HepG2 (cell line): ENCODE measurements around the gene SYCE3. TPM values are rescaled to one million over a fixed set of nuclear protein-coding genes. Genes with fewer than 3 reads are reported as not detected.

Experiments
- BHLHE40 ChIP-seq: IDR thresholded peaks from 2 replicates; pipeline ENCODE4 v1.6.1; 2011; ENCODE audit warnings: low read length, improper control_type of control experiment
- ELF1 ChIP-seq: sonication (generic); formaldehyde crosslinking; IDR thresholded peaks from 2 replicates; pipeline ENCODE4 v1.4.0; 2020; ENCODE audit warnings: missing genetic modification reagents
- KLF15 ChIP-seq: sonication (generic); formaldehyde crosslinking; IDR thresholded peaks from 2 replicates; pipeline ENCODE4 v1.8.1; 2023; ENCODE audit warnings: borderline replicate concordance, mild to moderate bottlenecking, inconsistent platforms, missing genetic modification reagents, mixed read lengths
- NKX3-1 ChIP-seq: sonication (generic); formaldehyde crosslinking; IDR thresholded peaks from 2 replicates; pipeline ENCODE4 v1.5.0; 2020; ENCODE audit warnings: missing genetic modification reagents
- POLR2AphosphoS2 ChIP-seq: IDR thresholded peaks from 2 replicates; pipeline ENCODE4 v1.6.1; 2011; ENCODE audit warnings: low read depth, low read length, improper control_type of control experiment
- POLR2AphosphoS5 ChIP-seq: IDR thresholded peaks from 2 replicates; pipeline ENCODE4 v1.6.1; 2012; ENCODE audit warnings: low read depth, low read length
- RBM39 ChIP-seq: fragments of 200-400 bp; formaldehyde crosslinking; IDR thresholded peaks from one replicate; pipeline ENCODE4 v1.6.1; 2018; ENCODE audit warnings: antibody characterized with exemption, mild to moderate bottlenecking, low read depth, low read length; ENCODE audit not compliant: poor library complexity, severe bottlenecking
- TCF12 ChIP-seq, 2 experiments: fragments of 450-650 bp in 1 of 2; sonication (generic) in 1 of 2; formaldehyde crosslinking in 1 of 2; IDR thresholded peaks; 2 replicates each; pipeline versions ENCODE4 v1.6.1 to v1.8.0; 2017 to 2022; ENCODE audit warnings: antibody characterized with exemption in 1 of 2, mild to moderate bottlenecking in 1 of 2, missing genetic modification reagents in 1 of 2, moderate library complexity in 1 of 2
- TCF7 ChIP-seq: sonication (generic); IDR thresholded peaks from 2 replicates; pipeline ENCODE4 v1.6.1; 2016; ENCODE audit warnings: antibody characterized with exemption, low read depth
- TEAD3 ChIP-seq: optimal IDR thresholded peaks from 2 replicates; pipeline ENCODE3; 2016; ENCODE audit warnings: borderline replicate concordance
- ZNF12 ChIP-seq: sonication (generic); formaldehyde crosslinking; IDR thresholded peaks from 2 replicates; pipeline ENCODE4 v1.5.0; 2020; ENCODE audit warnings: missing genetic modification reagents
- ZNF547 ChIP-seq: sonication (generic); formaldehyde crosslinking; IDR thresholded peaks from 2 replicates; pipeline ENCODE4 v1.5.1; 2020; ENCODE audit warnings: mild to moderate bottlenecking, missing genetic modification reagents
- ZNF558 ChIP-seq: sonication (generic); formaldehyde crosslinking; IDR thresholded peaks from 2 replicates; pipeline ENCODE4 v1.9.0; 2022; ENCODE audit warnings: mild to moderate bottlenecking, missing genetic modification reagents, borderline replicate concordance
- ZNF670 ChIP-seq: sonication (generic); formaldehyde crosslinking; IDR thresholded peaks from 2 replicates; pipeline ENCODE4 v1.8.0; 2022; ENCODE audit warnings: mild to moderate bottlenecking, missing genetic modification reagents, borderline replicate concordance
- ZNF749 ChIP-seq: sonication (generic); formaldehyde crosslinking; IDR thresholded peaks from 2 replicates; pipeline ENCODE4 v1.8.0; 2022; ENCODE audit warnings: mild to moderate bottlenecking, missing genetic modification reagents, moderate library complexity, borderline replicate concordance
- ZNF761 ChIP-seq: sonication (generic); formaldehyde crosslinking; conservative IDR thresholded peaks from 2 replicates; pipeline ENCODE4 v1.4.0; 2020; ENCODE audit warnings: mild to moderate bottlenecking, missing genetic modification reagents
- polyA plus RNA-seq, 8 experiments: library from polyadenylated mRNA; depleted of rRNA in 3 of 8; stranded (reverse) in 7 of 8; unstranded in 1 of 8; fragments of >200 nt; fragmentation: Illumina TruSeq in 4 of 8; extraction: Trizol in 4 of 8; gene quantifications; 2 replicates each; pipeline versions ENCODE4 v1.2.1 to v1.2.3, GENCODE V29; 2011 to 2016; ENCODE audit warnings: low read depth in 4 of 8, missing spikeins in 1 of 8, mixed read lengths in 1 of 8; ENCODE audit not compliant: insufficient read depth in 1 of 8
- total RNA-seq, 5 experiments: library from RNA; depleted of rRNA; stranded (reverse); fragments of >200 nt; fragmentation: Illumina TruSeq; extraction: Trizol; gene quantifications; 2 replicates each; pipeline ENCODE4 v1.2.3, GENCODE V29; 2016; ENCODE audit warnings: low read depth in 1 of 5
- TF ChIP-seq, protein P1 (sequence below), 2 experiments: sonication (generic) in 1 of 2; formaldehyde crosslinking in 1 of 2; IDR thresholded peaks; 2 replicates each; pipeline versions ENCODE4 v1.4.0 to v1.6.1; 2016 to 2020; ENCODE audit warnings: borderline replicate concordance in 1 of 2, low read depth in 1 of 2, mild to moderate bottlenecking in 1 of 2, missing genetic modification reagents in 1 of 2
- TF ChIP-seq, protein P2 (sequence below): sonication (generic); formaldehyde crosslinking; IDR thresholded peaks from 2 replicates; pipeline ENCODE4 v1.8.1; 2023; ENCODE audit warnings: mild to moderate bottlenecking, inconsistent platforms, moderate library complexity, missing genetic modification reagents, borderline replicate concordance
- TF ChIP-seq, protein P3 (sequence below): sonication (generic); formaldehyde crosslinking; IDR thresholded peaks from 2 replicates; pipeline ENCODE4 v1.8.1; 2023; ENCODE audit warnings: missing genetic modification reagents, mild to moderate bottlenecking, borderline replicate concordance
- TF ChIP-seq, protein P4 (sequence below): sonication (generic); formaldehyde crosslinking; IDR thresholded peaks from 2 replicates; pipeline ENCODE4 v1.9.0; 2021; ENCODE audit warnings: missing genetic modification reagents, mild to moderate bottlenecking, borderline replicate concordance

The SYCE3 gene
- total and polyA plus RNA-seq, 2 of the 13 experiments (the other 11 are each of a cell fraction or from before 2014, with no cell fraction given): not detected

DNA sequence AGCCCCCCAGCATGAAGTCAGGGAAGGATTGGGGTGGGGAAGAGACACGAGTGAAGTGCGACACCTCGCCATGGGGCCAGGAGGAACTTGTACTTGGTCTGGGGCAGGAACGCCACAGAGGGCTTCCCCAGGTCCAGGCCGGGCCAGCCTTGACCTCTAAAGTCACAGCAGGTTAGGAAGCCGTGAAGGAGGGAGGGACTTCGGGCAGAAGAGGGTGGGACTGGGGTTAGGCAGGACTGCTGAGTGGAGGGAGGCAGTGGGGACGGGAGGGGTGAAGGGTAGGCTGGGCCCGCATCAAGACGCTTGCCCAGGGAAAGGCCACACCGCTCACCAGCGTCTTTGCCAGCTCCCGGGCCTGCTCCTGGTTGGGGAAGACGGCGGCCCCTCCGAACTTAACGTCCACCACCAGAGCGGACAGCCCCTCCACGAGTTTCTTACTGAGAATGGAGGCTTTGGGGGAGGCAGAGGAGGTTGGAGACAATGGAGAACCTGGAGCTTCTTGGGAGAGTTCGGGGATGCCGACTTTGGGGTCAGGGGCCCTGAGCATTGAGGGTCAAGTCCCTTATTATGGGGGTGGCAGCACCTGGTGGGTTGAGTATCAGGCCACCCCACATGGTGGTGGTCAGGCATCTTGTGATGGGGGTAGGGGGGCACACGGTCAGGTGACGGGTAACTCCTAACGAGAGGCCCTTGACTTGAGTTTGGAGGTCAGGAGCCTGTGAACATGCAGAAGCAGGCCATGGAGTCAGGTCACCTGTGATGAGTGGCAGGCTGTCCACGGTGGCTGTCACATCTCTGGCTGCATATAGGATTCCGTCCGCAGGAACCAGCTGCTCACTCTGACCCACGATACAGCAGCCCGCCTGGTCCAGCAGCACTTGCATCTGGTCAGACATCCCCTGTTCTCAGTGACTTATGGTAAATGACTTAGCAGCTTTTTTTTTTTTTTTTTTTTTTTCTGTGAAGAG is 35.6 kb downstream of the SYCE3 start (continued):
- TF ChIP-seq, protein P1, sequence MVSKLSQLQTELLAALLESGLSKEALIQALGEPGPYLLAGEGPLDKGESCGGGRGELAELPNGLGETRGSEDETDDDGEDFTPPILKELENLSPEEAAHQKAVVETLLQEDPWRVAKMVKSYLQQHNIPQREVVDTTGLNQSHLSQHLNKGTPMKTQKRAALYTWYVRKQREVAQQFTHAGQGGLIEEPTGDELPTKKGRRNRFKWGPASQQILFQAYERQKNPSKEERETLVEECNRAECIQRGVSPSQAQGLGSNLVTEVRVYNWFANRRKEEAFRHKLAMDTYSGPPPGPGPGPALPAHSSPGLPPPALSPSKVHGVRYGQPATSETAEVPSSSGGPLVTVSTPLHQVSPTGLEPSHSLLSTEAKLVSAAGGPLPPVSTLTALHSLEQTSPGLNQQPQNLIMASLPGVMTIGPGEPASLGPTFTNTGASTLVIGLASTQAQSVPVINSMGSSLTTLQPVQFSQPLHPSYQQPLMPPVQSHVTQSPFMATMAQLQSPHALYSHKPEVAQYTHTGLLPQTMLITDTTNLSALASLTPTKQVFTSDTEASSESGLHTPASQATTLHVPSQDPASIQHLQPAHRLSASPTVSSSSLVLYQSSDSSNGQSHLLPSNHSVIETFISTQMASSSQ (IDR thresholded peaks at IDR 0.05; ENCODE audit: low read depth): no peak
- TF ChIP-seq, protein P1 (CRISPR knock-in tag; IDR thresholded peaks at IDR 0.05; ENCODE audit: borderline replicate concordance): peak; percentile 12; the same call in 1 of the 2 replicates
- TF ChIP-seq, protein P2, sequence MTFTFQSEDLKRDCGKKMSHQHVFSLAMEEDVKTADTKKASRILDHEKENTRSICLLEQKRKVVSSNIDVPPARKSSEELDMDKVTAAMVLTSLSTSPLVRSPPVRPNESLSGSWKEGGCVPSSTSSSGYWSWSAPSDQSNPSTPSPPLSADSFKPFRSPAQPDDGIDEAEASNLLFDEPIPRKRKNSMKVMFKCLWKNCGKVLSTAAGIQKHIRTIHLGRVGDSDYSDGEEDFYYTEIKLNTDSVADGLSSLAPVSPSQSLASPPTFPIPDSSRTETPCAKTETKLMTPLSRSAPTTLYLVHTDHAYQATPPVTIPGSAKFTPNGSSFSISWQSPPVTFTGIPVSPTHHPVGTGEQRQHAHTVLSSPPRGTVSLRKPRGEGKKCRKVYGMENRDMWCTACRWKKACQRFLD (CRISPR knock-in tag): peak; percentile 25; the same call in 1 of the 2 replicates
- TF ChIP-seq POLR2AphosphoS2 (no peak), RBM39 (no peak), NKX3-1 (no peak), ELF1 (CRISPR knock-in tag) (0 out of 2 replicates have a peak, but pooled peaks have one; percentile 54), TCF7 (no peak), ZNF12 (CRISPR knock-in tag) (0 out of 2 replicates have a peak, but pooled peaks have one; percentile 44), BHLHE40 (no peak), ZNF558 (CRISPR knock-in tag) (no peak), TEAD3 (peak; percentile 59), ZNF670 (no peak), KLF15 (0 out of 2 replicates have a peak, but pooled peaks have one; percentile 26), POLR2AphosphoS5 (peak; percentile 75), ZNF749 (CRISPR knock-in tag) (peak; percentile 46; the same call in 1 of the 2 replicates), ZNF761 (CRISPR knock-in tag) (peak; percentile 50; the same call in 1 of the 2 replicates), TCF12 (IDR thresholded peaks at IDR 0.05) (no peak), TCF12 (CRISPR knock-in tag; IDR thresholded peaks at IDR 0.05) (no peak), ZNF547 (CRISPR knock-in tag) (no peak)
- TF ChIP-seq, protein P3, sequence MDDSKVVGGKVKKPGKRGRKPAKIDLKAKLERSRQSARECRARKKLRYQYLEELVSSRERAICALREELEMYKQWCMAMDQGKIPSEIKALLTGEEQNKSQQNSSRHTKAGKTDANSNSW (CRISPR knock-in tag): no peak
- TF ChIP-seq, protein P4, sequence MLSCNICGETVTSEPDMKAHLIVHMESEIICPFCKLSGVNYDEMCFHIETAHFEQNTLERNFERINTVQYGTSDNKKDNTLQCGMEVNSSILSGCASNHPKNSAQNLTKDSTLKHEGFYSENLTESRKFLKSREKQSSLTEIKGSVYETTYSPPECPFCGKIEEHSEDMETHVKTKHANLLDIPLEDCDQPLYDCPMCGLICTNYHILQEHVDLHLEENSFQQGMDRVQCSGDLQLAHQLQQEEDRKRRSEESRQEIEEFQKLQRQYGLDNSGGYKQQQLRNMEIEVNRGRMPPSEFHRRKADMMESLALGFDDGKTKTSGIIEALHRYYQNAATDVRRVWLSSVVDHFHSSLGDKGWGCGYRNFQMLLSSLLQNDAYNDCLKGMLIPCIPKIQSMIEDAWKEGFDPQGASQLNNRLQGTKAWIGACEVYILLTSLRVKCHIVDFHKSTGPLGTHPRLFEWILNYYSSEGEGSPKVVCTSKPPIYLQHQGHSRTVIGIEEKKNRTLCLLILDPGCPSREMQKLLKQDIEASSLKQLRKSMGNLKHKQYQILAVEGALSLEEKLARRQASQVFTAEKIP: no peak
